HEK293T (cell line): Measurements from ENCODE around the gene ANKRD12.

ENCODE experiments used
- CTBP1 ChIP-seq: fragments of 450-650 bp; IDR thresholded peaks from 2 replicates; pipeline ENCODE4 v1.6.1; 2016; ENCODE audit warnings: borderline replicate concordance
- ELF4 ChIP-seq: fragments of 450-650 bp; IDR thresholded peaks from 2 replicates; pipeline ENCODE4 v1.6.1; 2017; ENCODE audit warnings: antibody characterized with exemption
- FOXA1 ChIP-seq: fragments of 450-650 bp; IDR thresholded peaks from 2 replicates; pipeline ENCODE4 v1.6.1; 2016; ENCODE audit warnings: mild to moderate bottlenecking
- FOXM1 ChIP-seq: fragments of 450-650 bp; IDR thresholded peaks from 2 replicates; pipeline ENCODE4 v1.6.1; 2017; ENCODE audit warnings: mild to moderate bottlenecking, borderline replicate concordance
- HDGF ChIP-seq: fragments of 450-650 bp; IDR thresholded peaks from 2 replicates; pipeline ENCODE4 v1.6.1; 2017; ENCODE audit warnings: antibody characterized with exemption, borderline replicate concordance
- L3MBTL2 ChIP-seq: fragments of 450-650 bp; conservative IDR thresholded peaks from 2 replicates; pipeline ENCODE4 v1.6.1; 2016; ENCODE audit warnings: mild to moderate bottlenecking
- PKNOX1 ChIP-seq: fragments of 450-650 bp; IDR thresholded peaks from 2 replicates; pipeline ENCODE4 v1.6.1; 2016
- SP1 ChIP-seq: fragments of 450-650 bp; IDR thresholded peaks from 2 replicates; pipeline ENCODE4 v1.6.1; 2017
- SUZ12 ChIP-seq: fragments of 450-650 bp; IDR thresholded peaks from 2 replicates; pipeline ENCODE4 v1.6.1; 2016; ENCODE audit warnings: mild to moderate bottlenecking
- TARDBP ChIP-seq: fragments of 450-650 bp; IDR thresholded peaks from 2 replicates; pipeline ENCODE4 v1.6.1; 2016

- no peak for TF ChIP-seq ELF4
- no peak for TF ChIP-seq SUZ12
- TF ChIP-seq CTBP1: no peak
- no peak for TF ChIP-seq FOXA1
- TF ChIP-seq TARDBP: no peak
- no peak for TF ChIP-seq SP1
- no peak for TF ChIP-seq HDGF
- TF ChIP-seq FOXM1: no peak
- no peak for TF ChIP-seq PKNOX1
- TF ChIP-seq L3MBTL2: no peak
Measured at GRCh38 chr18:9239720-9240119, 103.1 kb downstream of the ANKRD12 start.
